HG03442 (cell line): ENCODE results near the gene PHAF1.
A peak's percentile ranks its signal among the peaks of the same experiment; 100 is the strongest.

Experiments used
- ATAC-seq: cut with Tn5 transposase; IDR thresholded peaks from one replicate; pipeline ENCODE4 v1.9.1; 2021; ENCODE audit warnings: mild to moderate bottlenecking, moderate library complexity; ENCODE audit not compliant: unreplicated experiment

Gene PHAF1

GRCh38 chr16:67177743-67178699 is 68.3 kb downstream of the PHAF1 start:
- ATAC-seq, result peak; percentile 33

DNA sequence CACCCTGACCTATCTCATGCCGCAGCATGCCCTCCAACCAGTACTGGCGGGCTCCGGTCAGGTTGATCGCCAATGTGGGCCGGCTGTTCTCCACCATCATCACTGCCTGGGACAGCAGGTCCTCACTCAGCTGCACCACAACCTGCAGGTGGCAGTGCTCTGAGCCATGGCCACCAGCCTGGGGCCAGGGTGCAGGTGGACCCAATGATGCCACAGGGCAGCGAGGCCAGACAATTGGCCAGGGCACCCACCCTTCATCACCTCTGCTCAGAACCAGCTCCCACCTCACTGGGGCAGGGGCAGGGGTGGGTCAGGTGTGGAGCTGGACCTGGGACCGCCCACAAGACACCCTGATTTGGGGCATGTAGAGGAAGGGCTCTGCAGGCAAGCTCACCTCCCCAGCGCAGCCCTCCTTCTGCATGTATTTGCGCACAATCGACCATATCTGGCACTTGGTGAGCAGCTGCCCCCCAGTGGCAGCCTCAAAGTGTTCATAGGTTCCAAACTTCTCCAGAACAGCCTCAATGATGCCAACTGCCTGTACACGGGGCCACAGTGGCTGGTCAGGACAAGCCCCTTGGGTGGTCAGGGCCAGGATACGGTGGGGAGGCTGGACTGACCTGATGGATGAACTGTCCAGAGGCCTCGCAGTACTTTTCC is 69.8 kb downstream of the PHAF1 start:
- ATAC-seq, result no peak

DNA sequence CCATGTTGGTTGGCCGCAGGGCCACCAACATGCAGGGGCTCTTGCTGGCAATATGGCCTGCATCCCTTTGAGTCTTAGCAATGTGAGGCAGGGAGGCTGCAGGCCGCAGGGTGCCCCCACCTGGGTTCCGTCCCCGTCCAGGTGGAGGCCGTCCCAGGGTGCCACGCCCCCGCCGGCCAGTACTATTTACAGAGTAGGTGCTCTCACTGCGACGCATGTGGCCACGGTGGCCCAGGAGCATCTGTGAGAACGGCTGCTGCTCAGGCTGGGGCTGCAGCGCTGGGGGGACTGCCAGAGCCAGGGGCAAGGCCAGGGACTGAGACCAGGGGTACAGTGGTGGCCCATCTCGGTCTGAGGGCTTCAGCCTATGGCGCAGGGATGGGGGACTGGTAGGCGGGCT is 70.4 kb downstream of the PHAF1 start:
- no peak for ATAC-seq

- no peak for ATAC-seq
Measured at GRCh38 chr16:67181346-67181745, 71.6 kb downstream of the PHAF1 start.

- no peak for ATAC-seq
Measured at GRCh38 chr16:67182288-67182687, 72.5 kb downstream of the PHAF1 start.

DNA sequence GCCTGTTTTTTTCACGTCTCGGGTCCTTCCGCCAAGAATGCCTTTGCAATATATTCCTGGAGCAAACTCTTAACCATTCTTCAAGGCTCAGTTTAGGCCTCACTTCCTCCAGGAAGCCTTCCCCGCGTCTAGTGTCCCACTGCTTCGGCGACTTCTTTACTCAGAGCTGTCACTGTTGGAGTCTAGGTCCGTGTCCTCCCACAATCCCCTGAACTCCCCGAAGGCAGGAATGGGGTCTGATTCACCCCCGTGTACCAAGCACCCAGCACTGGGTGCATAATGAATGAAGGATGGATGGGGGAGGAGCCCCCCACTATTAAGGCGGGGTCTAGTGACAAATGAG is 73.5 kb downstream of the PHAF1 start:
- ATAC-seq, result no peak

DNA sequence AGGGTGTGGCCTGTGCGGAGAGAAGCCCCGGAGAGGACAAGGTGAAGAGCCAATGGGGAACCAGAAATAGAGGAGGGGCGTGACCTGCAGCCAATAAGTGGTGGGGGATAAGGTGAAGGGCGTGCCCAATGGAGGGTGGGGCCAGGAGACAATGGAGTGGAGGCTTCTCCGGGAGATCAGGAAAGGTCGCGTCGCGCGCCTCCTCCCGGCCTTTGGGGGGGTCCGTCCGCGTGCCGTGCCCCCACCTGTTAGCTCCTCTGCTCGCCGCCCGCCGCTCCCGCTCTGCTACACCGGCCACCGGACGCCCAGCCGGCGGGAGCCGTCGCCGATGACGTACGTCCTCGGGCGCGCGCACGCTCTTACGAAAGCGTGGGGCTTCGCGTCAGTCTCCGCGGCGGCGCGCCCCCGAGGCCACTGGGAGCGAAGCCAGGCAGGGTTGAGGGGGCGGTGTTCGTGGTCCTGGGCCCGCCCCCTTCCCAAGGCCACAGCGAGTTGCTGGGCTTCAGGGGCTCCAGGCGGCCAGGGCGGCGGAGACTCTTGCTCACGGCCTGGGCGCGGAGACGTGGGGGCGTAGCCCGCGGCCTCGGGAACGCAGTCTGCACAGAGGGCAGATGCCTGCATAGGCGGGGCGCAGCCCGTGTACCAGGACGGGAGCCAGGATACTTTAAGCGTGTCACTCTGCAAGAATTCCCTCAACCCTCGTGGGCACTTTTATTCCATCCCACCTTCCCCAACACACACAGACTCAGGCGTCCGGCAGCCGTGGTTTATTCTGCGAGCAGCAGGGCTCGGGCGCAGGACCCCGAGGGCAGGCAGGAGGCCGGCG is 74.1 kb downstream of the PHAF1 start, which contains the start of gene MATCAP1:
Gene MATCAP1, minus strand, starts transcription at position 337 of the 826 bp plus-strand sequence. CDS start 3,353 bp downstream, outside the sequence.
- peak; percentile 89 for ATAC-seq

- ATAC-seq, result no peak
Measured at GRCh38 chr16:67184453-67184994, 74.8 kb downstream of the PHAF1 start.

- no peak for ATAC-seq
Measured at GRCh38 chr16:67184995-67185650, 75.4 kb downstream of the PHAF1 start.

GRCh38 chr16:67185651-67186134 is 76.0 kb downstream of the PHAF1 start:
- ATAC-seq, result no peak

DNA sequence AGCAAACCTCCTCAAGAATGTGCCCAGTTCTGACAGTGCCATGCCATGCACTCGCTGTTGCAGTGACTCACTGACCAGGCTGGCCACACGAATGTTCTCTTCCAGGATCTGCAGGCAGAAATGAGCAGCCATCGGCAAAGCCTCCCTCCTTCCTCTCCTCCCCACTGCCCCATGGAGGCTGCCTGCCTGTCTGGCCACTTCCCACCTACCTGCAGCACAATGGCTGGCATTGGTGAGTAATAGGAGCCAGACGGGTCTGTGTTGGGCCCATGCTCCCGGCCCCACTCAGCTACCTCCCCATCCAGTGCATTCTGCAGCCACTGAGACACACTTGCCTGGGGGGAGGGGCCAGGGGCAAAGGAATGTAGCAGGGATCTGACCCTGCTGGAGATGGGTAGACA is 76.8 kb downstream of the PHAF1 start:
- ATAC-seq, result no peak

DNA sequence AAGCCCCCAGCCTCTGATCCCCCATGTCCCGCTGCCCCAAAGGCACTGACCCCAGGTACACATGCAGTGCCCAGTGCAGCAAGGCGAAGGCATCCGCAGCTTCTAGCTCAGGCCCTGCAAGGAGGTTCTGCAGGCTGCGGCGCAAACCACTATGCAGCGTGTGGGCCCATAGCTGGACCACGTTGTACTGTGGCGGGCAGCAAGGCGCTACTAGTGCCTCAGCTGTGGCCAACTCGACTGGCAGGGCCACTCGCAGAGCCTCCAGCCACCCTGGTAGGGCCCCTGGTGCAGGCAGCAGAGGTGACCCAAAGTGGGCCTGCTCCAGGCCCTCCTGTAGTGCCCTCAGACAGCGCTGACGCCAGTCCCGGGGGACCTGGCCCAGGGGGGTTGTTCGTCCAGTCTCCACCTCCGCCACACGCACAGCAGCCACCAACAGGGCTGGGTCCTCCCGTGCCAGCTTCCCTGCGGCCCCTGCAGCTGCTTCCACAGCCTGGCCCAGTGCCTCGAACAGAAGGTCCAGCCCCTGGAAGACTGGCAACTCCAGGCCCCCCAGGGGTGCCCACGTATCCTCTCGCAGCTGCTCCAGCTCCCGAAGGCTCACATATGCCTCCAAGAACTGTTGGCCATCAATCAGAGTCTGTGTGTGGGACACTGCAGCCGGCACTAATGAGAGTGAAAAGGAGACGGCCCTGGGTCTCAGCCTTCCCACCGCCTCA is 77.6 kb downstream of the PHAF1 start:
- no peak for ATAC-seq

GRCh38 chr16:67188323-67188722 is 78.6 kb downstream of the PHAF1 start:
- ATAC-seq, result no peak

DNA sequence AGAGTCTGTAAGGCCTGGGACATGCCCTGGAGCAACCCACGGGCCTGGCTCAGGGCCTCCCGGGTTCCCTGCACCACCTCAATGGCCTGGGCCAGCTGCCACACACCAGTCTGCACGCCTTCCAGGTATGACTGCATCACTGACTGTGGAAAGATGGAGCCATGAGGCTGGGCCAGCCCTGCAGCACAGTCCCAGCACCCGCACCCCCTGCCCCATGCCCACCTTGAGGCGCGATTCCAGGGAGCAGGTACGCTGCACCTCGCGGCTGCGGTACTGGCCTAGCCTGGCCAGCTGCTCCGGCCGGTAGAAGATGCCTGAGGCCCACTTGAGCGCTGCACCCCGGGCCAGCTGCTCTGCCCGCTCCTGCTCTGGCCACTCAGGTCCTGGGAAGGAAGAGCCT is 79.1 kb downstream of the PHAF1 start:
- ATAC-seq, result no peak

DNA sequence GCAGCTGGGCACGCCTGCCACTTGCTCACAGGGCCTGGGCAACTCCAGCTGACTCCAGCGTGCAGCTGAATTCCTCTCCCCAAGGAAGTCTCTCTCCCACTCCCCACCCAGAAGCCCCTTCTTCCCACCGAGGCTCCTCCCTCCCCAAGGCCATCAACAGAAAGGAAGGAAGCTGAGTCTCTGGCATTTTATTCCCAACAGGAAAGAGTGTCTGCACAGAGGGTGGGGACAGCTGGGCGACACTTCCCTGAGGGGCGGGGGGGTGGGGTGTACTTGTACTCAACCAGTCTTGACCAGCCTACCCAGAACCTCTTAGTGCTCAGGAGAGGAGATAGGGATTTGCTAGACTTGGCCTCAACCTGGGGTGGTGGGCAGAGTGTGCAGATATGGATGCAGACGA is 80.3 kb downstream of the PHAF1 start, which contains the start of gene EXOC3L1:
Gene EXOC3L1, minus strand, starts transcription at position 96 of the 400 bp plus-strand sequence. CDS start 460 bp downstream, outside the sequence.
- ATAC-seq, result no peak

DNA sequence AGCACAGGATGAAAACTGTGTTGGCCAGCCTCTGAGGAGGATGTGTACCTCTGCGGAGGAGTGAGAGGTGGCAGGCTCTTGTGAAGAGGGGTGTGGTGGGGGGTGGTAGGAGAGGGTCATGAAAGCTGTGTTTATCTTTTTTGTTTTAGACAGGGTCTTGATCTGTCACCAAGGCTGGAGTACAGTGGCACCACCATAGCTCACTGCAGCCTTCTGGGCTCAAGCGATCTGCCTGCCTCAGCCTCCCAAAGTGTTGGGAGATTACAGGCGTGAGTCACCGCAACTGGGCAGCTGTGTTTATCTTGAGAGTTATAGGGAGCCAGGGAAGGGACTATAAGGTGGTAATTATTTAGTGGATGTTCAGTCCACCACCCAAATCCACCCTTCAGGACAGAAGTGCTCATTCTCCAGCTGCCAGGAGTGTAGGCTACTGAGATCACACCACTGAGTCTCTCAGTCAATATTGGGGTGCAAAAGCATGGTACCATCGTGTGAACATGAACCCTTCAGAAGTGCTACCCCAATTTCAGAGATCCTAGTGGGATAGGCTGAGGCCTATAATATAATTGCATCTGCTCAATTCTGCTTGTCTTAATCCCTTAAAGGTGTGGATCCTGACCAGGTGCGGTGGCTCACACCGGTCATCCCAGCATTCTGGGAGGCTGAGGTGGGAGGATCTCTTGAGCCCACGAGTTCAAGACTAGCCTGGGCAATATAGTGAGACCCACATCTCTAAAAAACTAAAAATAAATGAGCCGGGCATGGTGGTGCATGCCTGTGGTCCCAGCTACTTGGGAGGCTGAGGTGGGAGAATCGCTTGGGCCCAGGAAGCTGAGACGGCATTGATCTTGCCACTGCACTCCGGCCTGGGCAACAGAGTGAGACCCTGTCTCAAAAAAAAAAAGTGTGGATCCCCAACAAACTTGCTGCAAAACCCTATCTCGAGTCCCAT is 81.0 kb downstream of the PHAF1 start:
- ATAC-seq, result no peak

DNA sequence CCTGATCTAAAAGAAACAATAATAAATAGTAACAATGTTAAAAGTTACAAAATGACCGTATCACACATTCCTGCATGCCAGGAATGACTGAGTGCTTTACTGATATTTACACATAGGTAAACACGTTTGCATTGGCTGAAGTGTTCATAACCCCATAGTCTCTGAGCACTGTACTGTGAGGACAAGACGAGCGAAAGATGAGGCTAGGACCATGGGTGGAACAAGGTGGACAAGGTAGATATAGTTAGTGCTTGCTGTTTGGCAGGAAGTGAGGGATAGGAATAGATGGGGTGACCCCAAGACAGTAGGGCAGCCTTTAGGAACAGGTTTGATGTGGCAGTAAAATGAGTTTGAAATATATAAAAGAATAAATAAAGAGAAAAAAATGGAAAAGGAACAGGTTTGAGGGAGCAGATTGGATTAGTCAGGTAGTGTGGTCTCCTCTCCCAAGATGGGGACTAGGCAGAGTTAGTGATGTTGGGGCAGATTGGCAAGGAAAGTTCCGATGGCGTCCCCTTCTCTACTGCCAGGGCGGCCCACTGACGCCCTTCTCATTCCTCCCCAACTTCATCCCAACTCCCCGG is 81.8 kb downstream of the PHAF1 start:
- ATAC-seq, result no peak
